ENCODE data around the gene INAFM1.

The INAFM1 gene

GRCh38 chr19:47274071-47274890 is at the start of gene INAFM1:
Gene INAFM1, plus strand, starts transcription at chr19:47274885. Its CDS starts 35 bp downstream, at chr19:47274920.
- FAIRE-seq: no peak

GRCh38 chr19:47225746-47226425 is 48.8 kb upstream of the INAFM1 start:
- FAIRE-seq: no peak

DNA sequence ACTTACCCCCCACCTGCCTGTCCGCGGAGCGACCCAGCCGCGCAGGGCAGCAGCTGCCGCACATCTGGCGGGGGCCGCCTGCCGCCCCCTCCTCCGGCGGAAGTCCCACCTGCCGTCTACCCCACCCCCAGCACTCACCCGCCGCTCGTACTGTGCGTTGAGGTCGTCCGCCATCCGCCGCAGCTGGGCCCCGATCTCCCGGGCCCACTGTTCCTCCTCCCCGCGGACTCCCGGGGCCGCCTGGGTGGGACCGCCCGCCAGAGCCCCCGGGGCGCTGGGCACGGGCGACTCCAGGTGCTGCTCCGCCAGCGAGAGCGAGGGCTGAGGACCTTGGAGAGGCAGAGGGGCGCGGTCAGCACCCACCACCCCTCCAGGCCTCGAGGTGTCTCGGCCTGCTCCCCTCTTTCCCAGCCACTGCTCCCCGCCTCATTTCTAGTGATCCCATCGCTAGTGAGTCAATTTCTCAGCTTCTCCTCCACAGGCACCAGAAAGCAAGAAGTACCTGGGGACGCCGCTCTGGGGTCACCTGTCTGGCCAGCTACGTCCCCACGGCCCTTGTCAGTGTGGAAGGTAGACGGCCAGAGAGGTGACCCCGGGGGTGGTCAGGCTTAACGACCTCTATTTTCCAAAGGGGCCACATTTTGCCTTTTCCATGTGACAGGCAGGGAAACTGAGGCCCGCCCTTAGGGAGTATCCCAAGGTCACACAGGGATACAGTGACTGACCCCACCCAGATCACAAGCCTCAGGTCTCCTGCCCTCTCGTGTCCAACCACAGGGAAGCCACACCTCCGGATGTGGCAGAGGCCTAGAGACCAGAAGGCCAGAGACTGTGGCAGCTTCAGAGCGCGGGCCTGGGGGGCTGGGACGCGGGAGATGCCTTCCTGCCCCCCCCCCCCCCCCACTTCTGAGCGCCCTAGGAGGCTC is 48.0 kb upstream of the INAFM1 start:
- no peak for FAIRE-seq

DNA sequence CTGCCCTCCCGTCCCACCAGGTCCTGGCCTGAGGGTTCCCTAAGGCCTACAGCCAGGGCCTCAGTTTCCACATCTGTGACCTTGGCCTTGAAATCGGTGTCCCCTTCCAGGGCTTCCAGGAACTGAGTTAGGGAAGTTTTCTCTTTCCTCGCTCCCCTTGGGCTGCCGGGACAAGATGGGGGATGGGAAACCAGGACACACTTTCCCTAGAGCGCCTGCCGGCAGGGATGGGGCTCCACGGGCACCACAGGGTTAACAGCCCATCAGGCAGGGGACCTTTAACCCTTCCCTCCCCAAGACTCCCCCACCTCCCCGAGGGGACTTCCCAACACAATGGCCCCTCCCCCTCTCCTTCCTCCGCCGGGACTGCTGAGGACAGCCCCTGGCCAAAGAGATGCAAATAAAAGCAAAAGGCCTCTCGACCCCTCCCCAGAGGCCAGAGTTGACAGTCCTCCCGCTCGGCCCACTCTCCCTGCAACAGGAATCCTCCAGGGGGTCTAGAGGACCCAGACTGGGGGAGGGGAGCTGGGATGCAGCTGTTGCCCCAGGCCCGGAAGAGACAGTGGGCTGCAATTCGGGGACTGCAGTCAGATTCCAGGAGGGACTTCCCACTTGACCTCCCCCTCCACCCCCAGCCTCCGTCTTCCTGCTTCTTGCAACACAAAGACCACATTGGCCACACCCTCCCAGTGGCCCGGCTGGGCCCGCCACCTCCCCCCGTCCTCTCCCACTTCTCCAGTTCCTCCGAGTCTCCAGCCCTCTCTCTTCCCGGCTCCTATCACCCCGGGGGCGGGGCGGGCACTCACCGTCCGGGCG is 47.1 kb upstream of the INAFM1 start:
- FAIRE-seq: no peak

DNA sequence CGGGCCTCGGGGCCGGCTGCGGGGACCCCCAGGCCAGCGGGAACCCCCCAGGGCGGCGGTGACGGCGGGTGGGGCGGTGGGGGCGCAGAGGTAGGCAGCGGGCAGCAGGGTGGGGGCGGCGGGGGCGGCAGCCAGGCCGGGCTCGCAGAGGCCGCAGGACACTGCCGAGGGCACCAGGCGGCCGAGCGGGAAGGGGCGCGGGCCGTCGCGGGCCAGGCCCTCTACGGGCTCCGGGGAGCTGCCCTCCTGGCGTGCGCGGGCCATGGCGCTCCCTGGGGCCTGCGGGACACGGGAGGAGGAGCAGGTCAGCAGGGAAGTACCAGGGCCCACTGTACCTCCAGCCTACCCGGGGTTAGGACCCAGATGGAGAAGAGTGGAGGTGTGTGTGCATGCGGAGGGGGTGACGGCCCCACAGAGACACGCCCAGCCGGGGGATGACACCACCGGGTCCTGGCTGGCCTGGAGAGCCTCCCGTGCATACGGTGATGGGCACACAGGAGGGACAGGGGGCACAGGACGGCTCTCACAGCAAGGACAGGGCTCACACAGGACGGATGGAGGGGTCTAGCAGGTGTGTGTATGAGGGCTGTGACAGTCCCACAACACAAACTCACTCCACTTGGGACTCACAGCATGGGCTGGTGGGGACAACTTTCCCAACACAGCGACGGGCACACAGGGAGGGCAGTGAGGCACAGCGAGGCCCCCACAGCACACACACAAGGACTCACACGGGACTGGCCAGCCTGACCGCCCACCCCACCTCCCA is 46.3 kb upstream of the INAFM1 start:
- FAIRE-seq: no peak

DNA sequence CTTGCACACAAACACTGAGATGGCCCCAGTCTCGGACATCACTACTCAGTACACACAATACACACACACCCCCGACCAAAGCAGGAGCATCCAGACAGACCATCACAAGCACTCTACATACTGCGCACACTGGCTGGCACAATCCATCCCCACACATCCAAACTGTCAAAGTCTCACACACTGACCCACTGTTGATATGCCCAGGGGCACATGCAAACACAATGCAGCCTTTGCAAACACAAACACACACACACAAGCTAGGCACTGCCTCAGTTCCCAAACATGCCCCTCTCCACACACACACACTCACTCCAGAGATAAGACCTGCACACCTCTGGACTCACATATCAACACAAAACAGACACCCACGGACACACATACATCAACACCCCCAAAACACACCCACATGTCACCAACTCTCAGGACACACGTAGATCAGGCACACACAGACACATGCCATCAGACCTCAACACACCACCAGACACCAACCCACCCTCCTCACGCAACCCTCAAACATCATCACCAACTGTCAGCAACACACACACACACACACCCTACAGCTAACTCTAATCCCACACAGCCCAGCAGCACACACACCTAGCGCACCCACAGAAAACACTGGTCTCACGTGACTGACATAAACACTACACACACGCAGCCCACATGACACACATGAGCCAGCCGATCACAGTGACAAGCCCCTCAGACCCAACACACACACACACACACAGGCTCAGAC is 45.6 kb upstream of the INAFM1 start:
- no peak for FAIRE-seq

- no peak for FAIRE-seq
Measured at GRCh38 chr19:47229676-47230053, 45.0 kb upstream of the INAFM1 start.

DNA sequence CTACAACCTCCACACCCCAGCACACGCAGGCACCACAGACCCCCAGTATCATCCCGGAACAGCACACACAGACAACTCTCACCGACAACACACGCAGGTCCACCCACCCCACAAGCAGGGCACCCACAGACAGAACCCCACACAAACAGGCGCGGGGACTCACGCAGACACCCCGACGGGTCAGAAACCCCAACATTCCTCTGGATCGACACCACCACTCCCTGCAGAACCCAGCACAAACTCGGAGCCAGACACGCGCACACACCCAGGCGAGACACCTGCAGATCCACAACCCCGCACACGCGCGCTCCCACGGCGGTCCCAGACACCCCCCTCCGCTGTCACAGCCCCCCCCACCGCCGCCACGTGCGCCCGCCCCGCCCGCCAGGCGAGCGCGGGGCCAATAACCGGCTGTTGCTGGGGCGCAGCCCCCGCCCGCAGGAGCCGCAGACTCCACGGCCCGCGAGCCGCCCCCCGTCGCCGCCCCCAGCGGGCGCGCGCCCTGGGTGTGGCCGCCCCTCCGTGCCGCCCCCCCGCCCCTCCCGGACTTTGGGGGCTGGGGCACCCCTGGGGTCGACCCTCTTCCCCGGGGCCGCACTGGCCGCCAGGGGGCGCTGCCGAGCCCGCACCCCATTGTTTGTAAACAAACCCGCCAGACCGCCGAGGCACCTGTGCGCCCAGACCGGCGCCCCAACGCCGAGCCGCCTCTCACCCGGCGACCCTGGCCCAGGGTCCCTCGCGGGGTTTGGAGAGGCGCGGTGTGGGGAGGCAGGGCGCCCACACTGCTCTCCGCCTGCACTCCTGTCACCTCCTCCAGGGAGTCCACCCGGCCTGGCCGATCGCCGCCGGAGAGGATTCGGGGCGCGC is 44.4 kb upstream of the INAFM1 start:
- FAIRE-seq: no peak

GRCh38 chr19:47230921-47231214 is 43.8 kb upstream of the INAFM1 start, which contains the start of gene BBC3:
Gene BBC3, minus strand, starts transcription at chr19:47231199. Its CDS starts 2,768 bp downstream, at chr19:47228431.
- no peak for FAIRE-seq

DNA sequence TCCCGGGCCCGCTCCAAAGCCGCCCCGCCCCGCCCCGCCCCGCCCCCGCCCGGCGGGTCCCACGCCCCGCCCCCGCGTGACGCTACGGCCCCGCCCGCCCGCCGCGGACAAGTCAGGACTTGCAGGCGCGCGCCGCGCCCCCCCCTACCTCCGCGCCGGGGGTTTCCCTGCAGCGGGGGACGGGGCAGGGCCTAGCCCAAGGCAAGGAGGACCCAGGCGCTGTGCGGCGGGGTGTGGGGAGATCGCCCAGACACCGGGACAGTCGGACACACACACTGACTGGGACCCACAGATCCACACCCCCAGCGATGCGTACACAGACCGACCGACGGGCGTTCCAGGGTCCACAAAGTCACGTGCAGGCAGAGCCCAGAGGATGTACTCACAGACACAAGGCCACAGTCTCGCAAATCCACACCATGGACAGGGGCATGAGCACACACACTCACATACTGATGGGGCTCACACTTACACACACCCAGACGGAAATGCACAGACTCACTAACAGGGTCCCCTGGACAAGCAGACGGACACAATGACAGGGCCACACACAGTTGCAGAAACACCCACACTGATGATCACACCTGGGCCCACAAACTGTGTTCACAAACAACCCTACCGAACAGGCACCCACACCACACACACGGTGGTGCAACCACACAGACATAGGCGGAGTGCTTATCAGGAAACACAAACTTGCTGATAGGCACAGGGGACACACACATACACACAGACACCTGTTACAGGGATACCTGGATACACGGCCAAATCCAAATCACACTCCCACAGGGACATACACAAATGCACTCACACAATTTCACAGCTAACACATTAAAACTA is 43.2 kb upstream of the INAFM1 start:
- no peak for FAIRE-seq

DNA sequence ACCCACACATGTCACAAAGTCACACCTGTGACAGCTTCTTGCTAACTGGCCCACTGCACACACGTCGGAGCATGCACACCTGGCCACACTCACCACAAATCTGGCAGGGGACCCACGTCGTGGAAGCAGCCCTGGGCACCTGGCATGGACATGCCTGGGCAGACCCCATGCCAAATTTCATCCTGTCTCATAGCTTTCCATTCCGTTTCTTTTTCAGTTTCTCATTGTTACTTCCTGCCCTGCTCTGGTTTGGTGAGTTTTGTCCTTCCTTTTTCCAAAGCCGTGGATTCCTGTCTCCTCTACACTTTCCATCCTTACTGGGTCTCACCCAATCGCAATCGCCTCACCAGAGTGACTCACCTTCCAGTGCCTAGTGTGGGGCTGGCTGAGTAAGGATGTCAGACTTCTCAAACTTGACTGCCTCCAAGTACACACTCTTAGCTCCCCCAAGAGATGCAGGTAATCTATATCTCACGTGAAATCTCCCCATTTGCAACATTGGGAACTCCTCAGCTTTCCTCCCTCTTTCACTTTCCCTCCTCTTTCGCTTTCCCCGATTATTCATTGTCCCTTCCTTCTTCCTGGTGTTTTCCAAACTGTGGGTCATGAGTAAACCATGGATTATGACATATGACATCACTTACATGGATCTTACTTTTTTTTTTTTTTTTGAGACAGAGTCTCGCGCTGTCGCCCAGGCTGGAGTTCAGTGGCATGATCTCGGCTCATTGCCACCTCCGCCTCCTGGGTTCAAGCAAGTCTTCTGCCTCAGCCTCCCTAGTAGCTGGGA is 42.1 kb upstream of the INAFM1 start:
- FAIRE-seq: no peak

DNA sequence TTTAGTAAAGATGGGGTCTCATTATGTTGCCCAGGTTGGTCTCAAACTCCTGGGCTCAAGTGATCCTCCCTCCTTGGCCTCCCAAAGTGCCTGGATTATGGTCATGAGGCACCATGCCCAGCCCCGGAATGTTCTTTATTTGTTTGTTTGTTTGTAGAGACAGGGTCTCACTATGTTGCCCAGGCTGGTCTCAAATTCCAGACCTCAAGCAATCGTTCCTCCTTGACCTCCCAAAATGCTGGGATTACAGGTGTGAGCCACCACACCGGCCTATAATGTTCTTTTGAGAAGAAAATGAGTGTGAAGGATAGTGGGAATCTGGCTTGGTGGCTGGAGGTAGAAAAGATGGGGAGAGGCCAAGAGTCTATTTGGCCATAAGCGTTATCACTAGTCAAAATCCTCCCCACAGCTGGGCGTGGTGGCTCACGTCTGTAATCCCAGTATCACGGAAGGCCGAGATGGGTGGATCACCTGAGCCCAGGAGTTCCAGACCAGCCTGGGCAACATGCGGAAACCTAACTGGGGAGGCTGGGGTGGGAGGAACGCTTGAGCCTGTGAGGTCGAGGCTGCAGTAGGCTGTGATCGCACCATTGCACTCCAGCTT is 38.5 kb upstream of the INAFM1 start:
- no peak for FAIRE-seq

DNA sequence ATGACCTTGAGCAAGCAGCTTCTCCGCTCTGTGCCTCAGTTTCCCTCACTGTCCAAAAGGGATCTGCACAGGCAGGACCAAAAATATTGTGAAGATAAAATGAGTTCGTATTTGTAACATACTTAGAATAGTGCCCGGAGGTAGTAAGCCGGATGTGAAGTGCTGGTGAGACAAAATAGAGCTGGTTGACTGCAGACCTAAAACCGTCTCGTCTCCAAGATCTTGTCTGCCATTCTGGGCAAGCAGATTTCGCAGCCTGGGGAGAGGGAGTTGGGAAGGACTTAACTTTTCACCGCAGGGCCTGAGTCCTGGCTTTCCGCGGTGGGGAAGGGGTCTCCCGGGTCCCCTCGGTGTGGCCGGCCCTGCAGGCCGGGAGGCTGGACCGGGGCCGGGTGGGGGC is 35.5 kb upstream of the INAFM1 start:
- no peak for FAIRE-seq

GRCh38 chr19:47239610-47240296 is 34.9 kb upstream of the INAFM1 start:
- FAIRE-seq: no peak

GRCh38 chr19:47240556-47240955 is 34.1 kb upstream of the INAFM1 start:
- no peak for FAIRE-seq

- FAIRE-seq: no peak
Measured at GRCh38 chr19:47240996-47241918, 33.4 kb upstream of the INAFM1 start.
